Lower leg skin (tissue), 3 donors: ENCODE results near the gene SMG6.

Source experiments
- POLR2A ChIP-seq, 2 donors: fragments of 450-650 bp; IDR thresholded peaks; one replicate each; pipeline ENCODE4 v1.6.1; 2016 to 2017; ENCODE audit warnings: antibody characterized with exemption in 2 of 2, mild to moderate bottlenecking in 1 of 2, moderate library complexity in 1 of 2
- TF ChIP-seq, protein P1 (sequence below), 3 donors: fragments of 450-650 bp; IDR thresholded peaks; one replicate each; pipeline ENCODE4 v1.5.1; 2016; ENCODE audit warnings: antibody characterized with exemption in 3 of 3, mild to moderate bottlenecking in 3 of 3, moderate library complexity in 2 of 3

DNA sequence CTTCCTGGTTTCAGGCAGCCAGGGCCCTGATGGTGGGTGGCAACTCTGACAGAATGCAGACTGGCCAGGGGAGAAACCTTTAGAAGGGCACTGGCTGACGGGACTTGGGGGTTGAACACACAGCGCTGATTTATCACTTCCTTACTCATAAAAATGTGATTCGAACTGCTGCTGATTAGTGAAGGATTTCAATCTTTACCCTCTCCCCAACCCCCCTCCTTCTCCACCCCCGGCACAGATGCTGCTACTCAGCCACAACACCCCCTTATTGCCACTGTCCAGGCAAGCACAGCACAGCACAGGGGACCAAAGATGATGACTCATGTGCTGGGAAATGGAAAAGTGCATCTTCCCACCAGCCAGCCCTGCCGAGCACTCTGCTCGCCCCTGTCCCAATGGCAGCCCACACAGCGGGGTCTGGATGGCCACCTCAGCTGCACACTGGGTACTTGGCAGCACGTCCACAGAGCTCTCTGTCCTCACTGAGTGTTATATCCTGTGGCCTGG, 70.1 kb downstream of the SMG6 start:
- TF ChIP-seq, protein P1, sequence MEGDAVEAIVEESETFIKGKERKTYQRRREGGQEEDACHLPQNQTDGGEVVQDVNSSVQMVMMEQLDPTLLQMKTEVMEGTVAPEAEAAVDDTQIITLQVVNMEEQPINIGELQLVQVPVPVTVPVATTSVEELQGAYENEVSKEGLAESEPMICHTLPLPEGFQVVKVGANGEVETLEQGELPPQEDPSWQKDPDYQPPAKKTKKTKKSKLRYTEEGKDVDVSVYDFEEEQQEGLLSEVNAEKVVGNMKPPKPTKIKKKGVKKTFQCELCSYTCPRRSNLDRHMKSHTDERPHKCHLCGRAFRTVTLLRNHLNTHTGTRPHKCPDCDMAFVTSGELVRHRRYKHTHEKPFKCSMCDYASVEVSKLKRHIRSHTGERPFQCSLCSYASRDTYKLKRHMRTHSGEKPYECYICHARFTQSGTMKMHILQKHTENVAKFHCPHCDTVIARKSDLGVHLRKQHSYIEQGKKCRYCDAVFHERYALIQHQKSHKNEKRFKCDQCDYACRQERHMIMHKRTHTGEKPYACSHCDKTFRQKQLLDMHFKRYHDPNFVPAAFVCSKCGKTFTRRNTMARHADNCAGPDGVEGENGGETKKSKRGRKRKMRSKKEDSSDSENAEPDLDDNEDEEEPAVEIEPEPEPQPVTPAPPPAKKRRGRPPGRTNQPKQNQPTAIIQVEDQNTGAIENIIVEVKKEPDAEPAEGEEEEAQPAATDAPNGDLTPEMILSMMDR (IDR thresholded peaks at IDR 0.05) = no peak
- TF ChIP-seq POLR2A (IDR thresholded peaks at IDR 0.05) = no peak
